ENCODE data around the gene PDIK1L. TPM values are rescaled to one million over a fixed set of nuclear protein-coding genes. Genes with fewer than 3 reads are reported as not detected.

PDIK1L gene
- total and polyA plus RNA-seq, 9 of the 15 experiments (the other 6 are each of a cell fraction or from before 2014, with no cell fraction given), result 12.8 to 30.2 (median 21.5) TPM

DNA sequence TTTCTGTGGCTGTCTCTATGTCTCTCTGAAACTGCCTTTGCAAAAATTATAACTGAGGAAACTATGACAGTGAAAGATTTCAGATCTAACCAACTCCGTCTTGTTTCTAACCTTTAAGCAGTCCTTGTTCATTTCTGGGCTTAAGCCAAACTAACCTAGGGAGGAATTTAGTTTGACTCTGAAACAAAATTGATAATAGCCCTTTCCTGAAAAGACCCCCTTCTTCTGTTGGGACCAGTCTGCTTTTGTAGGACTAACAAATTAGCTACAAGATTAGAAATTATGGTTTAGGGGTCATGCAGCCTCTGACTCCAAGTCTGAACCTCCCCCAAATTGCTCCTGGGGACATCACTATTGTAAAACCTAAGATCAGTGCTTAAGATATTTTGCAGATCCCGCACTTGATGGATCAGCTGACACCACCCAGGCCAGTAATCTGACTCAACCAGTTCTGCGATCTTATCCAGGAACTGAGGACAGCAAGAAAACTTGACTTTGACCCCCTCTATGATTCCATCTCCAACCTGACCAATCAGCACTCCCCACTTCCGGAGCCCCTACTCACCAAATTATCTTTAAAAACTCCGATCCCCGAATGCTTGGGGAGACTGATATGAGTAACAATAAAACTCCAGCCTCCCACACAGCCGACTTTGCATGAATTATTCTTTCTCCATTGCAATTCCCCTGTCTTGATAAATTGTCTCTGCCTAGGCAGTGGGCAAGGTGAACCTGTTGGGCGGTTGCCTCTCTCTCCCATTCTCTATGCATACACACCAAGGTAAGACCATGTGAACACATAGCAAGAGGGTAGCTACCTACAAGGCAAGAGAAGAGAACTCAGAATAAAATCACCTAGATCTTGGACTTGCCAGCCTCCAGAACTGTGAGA, 33.1 kb upstream of the PDIK1L start (continued):
- TF ChIP-seq PRPF4 (IDR thresholded peaks at IDR 0.05; ENCODE audit: insufficient read depth, low read depth, low read length, poor library complexity, severe bottlenecking) (no peak), CBX2 (IDR thresholded peaks at IDR 0.05; ENCODE audit: insufficient read depth, low read length, poor library complexity, severe bottlenecking) (no peak), MXI1 (IDR thresholded peaks at IDR 0.05; ENCODE audit: low read depth, low read length) (no peak), ZNF398 (CRISPR knock-in tag; IDR thresholded peaks at IDR 0.05) (no peak), PBX2 (CRISPR knock-in tag; IDR thresholded peaks at IDR 0.05; ENCODE audit: low read depth) (no peak), PBX2 (tag; conservative IDR thresholded peaks at IDR 0.05; ENCODE audit: low read depth) (peak; percentile 45), MCM3 (IDR thresholded peaks at IDR 0.05) (no peak), NRF1 (conservative IDR thresholded peaks at IDR 0.05 in 1 of 2, IDR thresholded peaks at IDR 0.05 in 1 of 2) (no peak), NKRF (IDR thresholded peaks at IDR 0.05; ENCODE audit: borderline replicate concordance) (no peak), CEBPG (CRISPR knock-in tag; IDR thresholded peaks at IDR 0.05) (no peak), CEBPG (tag; conservative IDR thresholded peaks at IDR 0.05 in 1 of 2, IDR thresholded peaks at IDR 0.05 in 1 of 2) (no peak), MAZ (CRISPR knock-in tag; conservative IDR thresholded peaks at IDR 0.05 in 1 of 2, IDR thresholded peaks at IDR 0.05 in 1 of 2) (no peak), TARDBP (IDR thresholded peaks at IDR 0.05) (no peak), SMAD3 (CRISPR knock-in tag; conservative IDR thresholded peaks at IDR 0.05) (0 out of 2 replicates have a peak, but pooled peaks have one; percentile 1), SIX5 (IDR thresholded peaks at IDR 0.05; ENCODE audit: borderline replicate concordance in 1 of 2, insufficient read depth in 1 of 2, low read depth in 1 of 2, low read length in 2 of 2) (no peak), NCOA1 (IDR thresholded peaks at IDR 0.05; ENCODE audit: low read depth) (peak; percentile 47; the same call in 1 of the 2 replicates), SRF (CRISPR knock-in tag; IDR thresholded peaks at IDR 0.05) (no peak), NR4A1 (CRISPR knock-in tag; IDR thresholded peaks at IDR 0.05) (no peak), NR4A1 (tag; IDR thresholded peaks at IDR 0.05) (0 out of 2 replicates have a peak, but pooled peaks have one; percentile 58), SNIP1 (IDR thresholded peaks at IDR 0.05; ENCODE audit: low read depth) (no peak), CC2D1A (IDR thresholded peaks at IDR 0.05) (0 out of 2 replicates have a peak, but pooled peaks have one; percentile 34)
